Right cardiac atrium (tissue), 5 donors: ENCODE data around the gene SLC12A2. TPM values are rescaled to one million over a fixed set of nuclear protein-coding genes. Genes with fewer than 3 reads are reported as not detected.

ENCODE experiments used
- ATAC-seq, 2 donors: fragments of 200-7000 bp; cut with Tn5 transposase; one replicate each; pipeline versions ENCODE4 v1.8.0 to v1.9.1; 2020; ENCODE audit warnings: moderate library complexity in 2 of 2, mild to moderate bottlenecking in 1 of 2
- DNase-seq, 3 donors: peaks; one replicate each; pipeline ENCODE4 v3.0.0-alpha.2; 2020
- H3K27ac ChIP-seq: one replicate; pipeline ENCODE4 v1.5.1; 2013; ENCODE audit warnings: mild to moderate bottlenecking, low read length, control low read depth, moderate library complexity
- H3K27me3 ChIP-seq: one replicate; pipeline ENCODE4 v1.6.1; 2013; ENCODE audit not compliant: control insufficient read depth, insufficient read depth
- H3K4me1 ChIP-seq: one replicate; pipeline ENCODE4 v1.6.1; 2013; ENCODE audit warnings: low read length; ENCODE audit not compliant: control insufficient read depth, insufficient read depth
- H3K4me3 ChIP-seq: one replicate; pipeline ENCODE4 v1.5.1; 2013; ENCODE audit warnings: low read length, control low read depth
- H3K9me3 ChIP-seq: one replicate; pipeline ENCODE4 v1.6.1; 2013; ENCODE audit warnings: low read length; ENCODE audit not compliant: control insufficient read depth
- WGBS: extraction: QIAGEN DNeasy Blood & Tissue Kit; methylation state at CpG from one replicate; pipeline ENCODE4 v1.1.7; 2013; 5-methylcytosine and 5-hydroxymethylcytosine counted together
- intact Hi-C, 4 donors: fragments of 100-400 bp; cut with DNase I; formaldehyde crosslinking; loops; one replicate each; pipeline versions ENCODE4 v1.11.0 to v1.14.0; 2022 to 2023
- polyA plus RNA-seq: library from polyadenylated mRNA; stranded (reverse); fragments of 200-250 nt; gene quantifications from one replicate; pipeline ENCODE4 v1.2.3, GENCODE V29; 2013
- total RNA-seq, 4 donors: library from RNA; stranded (reverse); fragmentation: NEBNext Ultra II Directional; extraction: Animal tissue kit (Norgen Biotek cat#: 25700); gene quantifications; one replicate each; pipeline ENCODE4 v1.2.1, GENCODE V29; 2021
- donor health status: healthy with polysubstance abuse.
- donor health status: DM: no; HTN: yes; CAD: no.
- donor health status: DM: no; HTN: no; CAD: no.
- donor health status: DM: no; HTN: yes; CAD: no; lungs with severe emphysema.
- donor health status: DM: yes; HTN: yes; CAD: no.

Gene SLC12A2
- total and polyA plus RNA-seq, 5 donors, result 2.4 to 18.7 (median 9.1) TPM

DNA sequence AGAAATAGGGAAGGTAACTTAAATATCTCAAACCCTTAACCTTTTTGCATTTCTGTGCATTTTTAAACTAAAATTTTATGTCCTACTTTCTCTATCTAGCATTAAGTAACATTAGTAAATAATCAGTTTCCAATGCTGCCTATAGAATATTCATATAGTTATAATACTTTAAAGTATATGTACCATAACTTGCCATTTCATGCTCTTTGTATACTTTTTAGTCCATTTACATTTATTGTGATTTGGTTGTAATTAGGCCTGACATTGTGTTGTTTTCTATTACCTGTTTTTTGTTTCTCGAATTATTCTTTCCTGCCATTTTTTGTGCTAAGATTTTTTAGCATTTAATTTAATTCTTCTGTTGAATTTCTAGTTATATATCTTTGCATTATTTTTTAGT, 13.7 kb downstream of the SLC12A2 start:
- ATAC-seq, result no peak
- peaks cover 2% of the 10 kb centered on the region for H3K4me1 ChIP-seq
- H3K4me3 ChIP-seq, result no peak overlapping the region
- no peak for DNase-seq
- no peak overlapping the region for H3K27ac ChIP-seq
- no peaks in the 10 kb centered on the region for H3K9me3 ChIP-seq
- H3K27me3 ChIP-seq, result no peaks in the 10 kb centered on the region
- 96% methylated on average over 1 of the region's 1 CpG for WGBS
- intact Hi-C loops, result no loop called here

DNA sequence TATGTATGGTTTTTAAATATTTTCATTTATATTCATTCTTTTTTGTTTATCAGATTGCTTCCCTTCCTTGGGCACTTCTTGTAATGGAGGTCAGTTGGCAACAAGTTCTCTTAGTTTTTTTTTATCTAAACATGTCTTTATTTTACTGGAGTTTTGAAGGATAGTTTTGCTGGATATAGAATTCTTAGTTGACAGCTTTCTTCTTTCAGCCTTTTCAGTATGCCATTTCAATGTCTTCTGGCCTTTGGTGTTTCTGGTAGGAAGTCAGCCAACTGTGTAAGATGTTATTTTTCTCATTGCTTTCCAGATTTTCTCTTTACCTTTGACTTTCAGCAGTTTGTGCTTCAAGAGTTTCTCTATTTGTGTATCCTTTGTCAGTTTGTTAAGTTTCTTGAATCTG, 14.2 kb downstream of the SLC12A2 start:
- intact Hi-C loops, result no loop called here
- Histone ChIP-seq H3K4me3 (no peak overlapping the region), H3K4me1 (peaks cover 2% of the 10 kb centered on the region), H3K27ac (no peak overlapping the region), H3K27me3 (no peaks in the 10 kb centered on the region), H3K9me3 (no peaks in the 10 kb centered on the region)
- ATAC-seq (no peak), DNase-seq (no peak)

DNA sequence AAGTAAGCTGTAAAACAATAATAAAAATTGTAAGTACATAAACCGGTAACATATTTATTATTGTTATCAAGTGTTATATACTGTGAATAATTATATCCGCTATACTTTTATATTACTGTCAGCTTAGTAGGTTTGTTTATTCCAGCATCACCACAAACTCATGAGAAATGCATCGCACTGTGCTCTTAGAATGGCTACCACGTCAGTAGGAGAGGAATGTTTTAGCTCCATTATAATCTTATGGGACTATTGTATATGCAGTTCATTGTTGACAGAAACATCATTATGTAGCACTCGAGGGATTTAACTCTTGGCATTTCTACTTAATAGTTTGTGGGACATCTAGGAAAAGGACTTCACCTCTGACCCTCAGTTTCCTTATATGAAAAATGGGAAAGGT, 16.4 kb downstream of the SLC12A2 start:
- 71% methylated on average over 5 of the region's 5 CpGs for WGBS
- Histone ChIP-seq H3K4me3 (no peak overlapping the region), H3K27me3 (no peaks in the 10 kb centered on the region), H3K27ac (no peak overlapping the region), H3K4me1 (no peaks in the 10 kb centered on the region), H3K9me3 (no peaks in the 10 kb centered on the region)
- intact Hi-C loops, result no loop called here
- ATAC-seq (no peak), DNase-seq (no peak)

DNA sequence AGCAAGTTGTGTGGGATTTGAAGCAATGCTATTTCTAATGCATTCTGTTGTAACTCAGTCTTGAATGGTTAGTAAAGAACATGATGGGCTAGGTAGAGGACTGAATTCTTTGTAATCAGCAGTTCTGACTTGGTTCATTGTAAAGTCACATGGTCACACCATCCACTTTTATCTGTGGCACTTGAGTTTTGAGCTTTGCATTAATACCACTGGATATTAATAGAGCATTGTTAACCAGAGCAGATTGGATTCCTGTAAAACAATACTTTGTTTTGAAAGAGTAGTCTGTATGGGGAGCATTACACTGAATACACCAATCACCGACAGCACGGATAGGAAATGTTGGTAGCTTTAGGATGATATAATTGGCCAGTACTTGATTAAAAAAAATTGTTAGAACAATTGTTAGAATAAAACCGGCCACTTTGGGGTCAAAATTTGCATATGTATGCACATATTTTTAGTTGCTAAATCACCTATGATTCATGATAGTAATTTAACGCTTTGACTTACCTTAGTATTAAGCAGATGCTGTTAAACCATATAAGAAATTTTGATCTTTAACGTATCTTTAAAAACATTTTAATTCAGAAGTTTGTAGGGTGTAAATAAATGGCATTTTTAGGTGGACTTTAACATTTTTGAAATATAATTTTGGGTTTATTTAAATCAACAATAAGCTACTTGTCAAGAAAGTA, 17.4 kb downstream of the SLC12A2 start:
- intact Hi-C loops, result no loop called here
- Histone ChIP-seq H3K27me3 (no peaks in the 10 kb centered on the region), H3K4me3 (no peak overlapping the region), H3K9me3 (no peaks in the 10 kb centered on the region), H3K4me1 (no peaks in the 10 kb centered on the region), H3K27ac (no peak overlapping the region)
- DNase-seq, result no peak
- 56% methylated on average over 5 of the region's 5 CpGs for WGBS
- peak; percentile 29 to 54 for ATAC-seq

DNA sequence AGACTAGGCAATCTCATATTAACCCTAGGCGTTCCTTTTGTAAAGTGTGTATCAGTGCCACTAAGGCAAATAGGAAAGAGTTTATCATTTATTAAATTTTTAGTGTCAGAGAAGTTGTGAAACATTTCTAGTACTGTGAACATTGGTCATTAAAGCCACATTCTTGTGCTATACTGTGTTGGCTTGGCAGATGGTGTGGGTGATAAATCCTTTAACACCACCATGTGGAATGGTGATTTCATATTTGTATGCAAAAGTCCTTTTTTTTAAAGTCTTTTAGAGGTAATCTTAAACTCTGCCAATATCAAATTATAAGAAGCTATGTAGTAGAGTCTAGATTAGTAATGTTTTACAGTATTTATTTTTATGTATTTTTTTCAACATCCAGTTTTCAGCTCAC, 18.1 kb downstream of the SLC12A2 start:
- Histone ChIP-seq H3K9me3 (no peaks in the 10 kb centered on the region), H3K27ac (no peak overlapping the region), H3K4me3 (no peak overlapping the region), H3K4me1 (no peaks in the 10 kb centered on the region), H3K27me3 (no peaks in the 10 kb centered on the region)
- DNase-seq (no peak), ATAC-seq (no peak)
- intact Hi-C loops, result no loop called here
- 66% methylated on average over 1 of the region's 1 CpG for WGBS

DNA sequence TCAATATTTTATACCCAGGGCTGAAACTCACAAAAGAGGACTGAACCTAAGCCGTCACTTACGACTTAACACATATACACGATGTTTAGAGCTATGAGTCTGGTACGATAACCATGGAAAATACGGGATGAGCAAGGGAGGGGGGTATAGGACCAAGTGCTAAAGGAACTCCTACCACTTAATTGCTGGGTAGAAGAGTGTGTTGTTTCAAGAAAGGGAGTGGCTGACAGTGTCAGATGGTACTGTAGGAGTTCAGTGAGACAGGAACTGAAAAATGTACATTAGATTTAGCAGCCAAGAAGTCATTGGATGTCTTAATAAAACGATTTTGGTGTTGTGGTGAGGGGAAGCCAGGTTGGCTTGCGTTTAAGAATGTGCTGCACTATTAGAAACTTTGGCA, 21.6 kb downstream of the SLC12A2 start:
- Histone ChIP-seq H3K27me3 (no peaks in the 10 kb centered on the region), H3K27ac (no peak overlapping the region), H3K4me1 (no peaks in the 10 kb centered on the region), H3K4me3 (no peak overlapping the region), H3K9me3 (no peaks in the 10 kb centered on the region)
- intact Hi-C loops, result no loop called here
- WGBS, result 79% methylated on average over 7 of the region's 7 CpGs
- ATAC-seq (no peak), DNase-seq (no peak)

DNA sequence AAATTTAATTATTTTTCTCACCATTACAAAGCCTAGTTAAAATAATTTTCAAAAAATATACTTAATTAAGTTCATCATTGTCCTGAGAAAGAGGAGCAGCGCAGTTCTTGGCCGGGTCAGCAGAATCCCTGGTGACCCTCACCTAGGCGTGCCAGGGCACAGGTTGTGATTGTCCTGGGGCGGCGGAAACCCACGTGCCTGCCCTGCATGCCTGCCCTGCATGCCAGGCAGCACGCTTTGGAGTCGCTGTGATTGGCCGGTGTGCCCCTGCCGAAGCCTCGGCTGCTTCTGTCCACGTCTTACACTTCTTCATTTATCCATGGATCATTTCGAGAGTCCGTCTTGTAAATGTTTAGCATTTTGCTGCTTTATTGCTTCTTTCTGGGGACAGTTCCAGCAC, 25.6 kb downstream of the SLC12A2 start:
- Histone ChIP-seq H3K9me3 (no peaks in the 10 kb centered on the region), H3K4me1 (no peaks in the 10 kb centered on the region), H3K4me3 (no peak overlapping the region), H3K27ac (no peak overlapping the region), H3K27me3 (no peaks in the 10 kb centered on the region)
- intact Hi-C loops, result no loop called here
- 96% methylated on average over 14 of the region's 14 CpGs for WGBS
- ATAC-seq (no peak), DNase-seq (peak in 2 of 3 donors; percentile 28 to 40)

DNA sequence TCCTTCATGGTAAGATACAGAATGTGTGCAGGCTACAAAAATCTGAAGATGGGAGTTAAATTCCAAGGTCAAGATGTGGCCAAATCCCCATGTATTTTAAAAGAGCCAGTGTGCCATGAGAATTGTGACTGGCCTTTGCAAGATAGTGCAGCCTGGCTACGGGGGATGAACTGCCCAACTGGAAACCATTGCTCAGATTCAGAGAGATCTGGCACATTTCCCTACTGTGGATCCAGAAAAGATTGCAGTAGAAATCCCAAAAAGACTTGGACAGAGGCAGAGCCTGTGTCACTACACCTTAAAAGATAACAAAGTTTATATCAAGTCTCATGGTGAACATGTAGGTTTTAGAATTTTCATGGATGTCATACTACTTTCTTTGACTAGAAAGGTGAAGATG, 26.2 kb downstream of the SLC12A2 start:
- Histone ChIP-seq H3K27ac (no peak overlapping the region), H3K27me3 (no peaks in the 10 kb centered on the region), H3K4me1 (no peaks in the 10 kb centered on the region), H3K9me3 (no peaks in the 10 kb centered on the region), H3K4me3 (no peak overlapping the region)
- intact Hi-C loops, result no loop called here
- no peak for DNase-seq
- ATAC-seq, result no peak
- WGBS, result 97% methylated on average over 1 of the region's 1 CpG

DNA sequence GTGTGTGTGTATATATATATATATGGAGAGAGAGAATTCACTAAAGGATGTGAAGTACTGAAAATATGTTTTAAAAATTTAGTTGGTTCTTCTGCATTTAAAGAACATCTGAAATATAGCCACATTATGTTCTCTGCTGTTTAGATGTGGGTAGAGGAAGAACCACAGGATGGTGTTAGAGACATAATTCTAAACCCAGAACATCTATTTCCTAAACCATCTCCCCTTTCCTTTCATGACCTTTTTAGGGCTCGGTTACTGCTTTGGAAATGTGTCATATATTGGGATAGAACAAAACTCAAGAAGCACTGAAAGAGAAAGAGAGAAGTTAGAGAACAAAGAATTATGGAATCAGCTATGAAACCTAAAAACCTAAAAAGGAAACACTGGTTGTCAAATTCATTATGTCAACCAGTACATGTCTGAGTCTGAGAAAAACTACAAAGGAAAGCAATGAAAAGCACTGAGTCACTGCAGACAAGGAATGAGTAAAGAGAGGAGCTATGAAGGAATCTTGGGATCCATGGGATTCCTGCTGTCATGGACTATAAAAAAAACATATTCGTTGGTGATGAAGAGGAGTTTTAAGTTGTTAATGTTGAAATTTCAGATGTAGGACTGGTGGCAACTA, 28.4 kb downstream of the SLC12A2 start:
- no peaks in the 10 kb centered on the region for H3K27me3 ChIP-seq
- H3K27ac ChIP-seq, result no peak overlapping the region
- intact Hi-C loops, result no loop called here
- WGBS, result 75% methylated on average over 2 of the region's 2 CpGs
- DNase-seq (no peak), ATAC-seq (no peak)
- H3K4me3 ChIP-seq, result no peak overlapping the region
- no peaks in the 10 kb centered on the region for H3K4me1 ChIP-seq
- no peaks in the 10 kb centered on the region for H3K9me3 ChIP-seq

DNA sequence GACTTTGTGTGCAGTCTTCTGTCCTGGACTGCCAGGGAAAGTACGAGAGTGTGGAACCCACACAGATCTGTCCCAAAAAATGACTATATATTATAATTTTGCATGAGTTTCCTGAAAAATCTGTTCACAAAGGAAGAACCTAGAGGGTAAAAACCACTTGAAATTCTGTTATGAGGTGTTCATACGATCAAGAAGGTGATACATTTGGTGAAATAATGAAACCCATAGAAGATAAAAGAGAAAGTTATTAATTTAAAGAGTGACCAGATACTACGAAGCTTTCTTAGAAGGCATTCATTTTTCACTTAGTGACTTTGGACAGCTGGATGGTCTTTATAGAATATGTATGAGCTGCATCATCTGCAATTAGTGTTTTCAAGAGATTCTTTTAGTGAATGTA, 32.9 kb downstream of the SLC12A2 start:
- Histone ChIP-seq H3K4me3 (no peak overlapping the region), H3K27ac (no peak overlapping the region), H3K27me3 (no peaks in the 10 kb centered on the region), H3K9me3 (no peaks in the 10 kb centered on the region), H3K4me1 (peaks cover 1% of the 10 kb centered on the region)
- DNase-seq, result no peak
- ATAC-seq, result no peak
- WGBS, result 93% methylated on average over 3 of the region's 3 CpGs
- intact Hi-C loops, result no loop called here

DNA sequence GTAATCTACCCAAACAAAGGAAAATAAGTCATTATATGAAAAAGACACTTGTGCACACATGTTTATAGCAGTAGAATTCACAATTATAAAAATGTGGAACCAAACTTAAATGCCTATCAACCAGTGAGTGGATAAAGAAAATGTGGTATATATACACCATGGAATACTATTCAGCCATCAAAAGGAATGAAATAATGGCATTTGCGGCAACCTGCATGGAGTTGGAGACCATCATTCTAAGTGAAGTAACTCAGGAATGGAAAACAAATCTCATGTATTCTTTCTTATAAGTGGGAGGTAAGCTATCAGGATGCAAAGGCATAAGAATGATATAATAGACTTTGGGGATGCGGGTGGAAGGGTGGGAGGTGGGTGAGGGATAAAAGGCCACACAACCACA, 34.6 kb downstream of the SLC12A2 start:
- intact Hi-C loops, result no loop called here
- Histone ChIP-seq H3K4me1 (peaks cover 1% of the 10 kb centered on the region), H3K27ac (no peak overlapping the region), H3K9me3 (no peaks in the 10 kb centered on the region), H3K27me3 (no peaks in the 10 kb centered on the region), H3K4me3 (no peak overlapping the region)
- ATAC-seq (no peak), DNase-seq (no peak)
- WGBS, result over 99% methylated on average over 2 of the region's 2 CpGs

DNA sequence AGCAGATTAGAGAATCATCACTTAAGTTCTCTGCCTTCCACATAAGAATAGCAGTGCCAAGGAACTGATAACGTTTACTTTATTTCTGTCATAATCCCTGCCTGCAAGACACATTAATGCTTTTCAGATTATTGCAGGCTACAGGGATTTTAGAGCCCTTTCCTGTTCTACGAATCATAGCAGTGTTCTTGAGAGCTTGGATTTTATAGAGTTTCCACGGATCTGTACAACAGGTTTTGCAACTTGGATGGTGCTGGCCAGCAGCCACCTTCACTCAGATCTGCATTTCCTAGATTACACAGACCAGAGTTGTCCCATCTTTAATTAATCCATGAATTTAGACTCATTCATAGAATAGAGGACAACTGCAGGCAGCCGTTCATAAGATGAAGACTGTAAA, 38.1 kb downstream of the SLC12A2 start:
- intact Hi-C loops, result no loop called here
- H3K27me3 ChIP-seq, result no peaks in the 10 kb centered on the region
- DNase-seq, result no peak
- H3K9me3 ChIP-seq, result no peaks in the 10 kb centered on the region
- no peak overlapping the region for H3K4me3 ChIP-seq
- H3K27ac ChIP-seq, result no peak overlapping the region
- ATAC-seq, result no peak
- 50% methylated on average over 4 of the region's 4 CpGs for WGBS
- H3K4me1 ChIP-seq, result peaks cover 3% of the 10 kb centered on the region
